SU-DHL-6 (cell line): ENCODE results near the gene CASP3.

ENCODE experiments used
- H2AFZ ChIP-seq: fragments of 200-600 bp; sonication (generic); 2 replicates; pipeline ENCODE4 v1.6.1; 2014; ENCODE audit warnings: low read depth, mild to moderate bottlenecking, moderate library complexity, mixed read lengths, antibody characterized with exemption, low read length; ENCODE audit not compliant: severe bottlenecking
- H3F3A ChIP-seq: fragments of 200-600 bp; shearing (Covaris generic); 2 replicates; pipeline ENCODE4 v1.6.0; 2016; ENCODE audit warnings: antibody characterized with exemption, mild to moderate bottlenecking; ENCODE audit not compliant: insufficient read depth
- H3K27ac ChIP-seq: fragments of 200-600 bp; sonication (generic); 2 replicates; pipeline ENCODE4 v1.5.1; 2016; ENCODE audit warnings: low read depth, mild to moderate bottlenecking, low read length, moderate library complexity, mixed read lengths
- H3K27me3 ChIP-seq: fragments of 200-600 bp; sonication (generic), shearing (Covaris generic); 2 replicates; pipeline ENCODE4 v1.6.0; 2014; ENCODE audit warnings: mild to moderate bottlenecking, low read length
- H3K36me3 ChIP-seq: fragments of 200-600 bp; sonication (generic); 2 replicates; pipeline ENCODE4 v1.6.1; 2014; ENCODE audit warnings: mild to moderate bottlenecking, low read length, mixed read lengths
- H3K4me2 ChIP-seq: fragments of 300-600, 200-600 bp; shearing (Covaris generic), sonication (generic); 2 replicates; pipeline ENCODE4 v1.6.0; 2014; ENCODE audit warnings: low read length, low read depth, mild to moderate bottlenecking; ENCODE audit not compliant: poor library complexity, severe bottlenecking
- H3K4me3 ChIP-seq: fragments of 200-600 bp; sonication (generic); 2 replicates; pipeline ENCODE4 v1.5.1; 2014; ENCODE audit warnings: antibody characterized with exemption, low read length, mild to moderate bottlenecking, mixed read lengths; ENCODE audit not compliant: insufficient read depth, poor library complexity, severe bottlenecking
- H3K79me2 ChIP-seq: fragments of 200-600 bp; sonication (generic); 2 replicates; pipeline ENCODE4 v1.6.1; 2014; ENCODE audit warnings: mild to moderate bottlenecking, low read length, moderate library complexity; ENCODE audit not compliant: insufficient read depth
- H3K9ac ChIP-seq: fragments of 200-600 bp; sonication (generic); 2 replicates; pipeline ENCODE4 v1.7.0; 2014; ENCODE audit warnings: mild to moderate bottlenecking, low read length
- H3K9me2 ChIP-seq: fragments of 200-600 bp; sonication (generic); replicated peaks from 2 replicates; pipeline ENCODE4 v1.6.1; 2014; ENCODE audit warnings: low read length; ENCODE audit not compliant: insufficient read depth
- H3K9me3 ChIP-seq: fragments of 200-600 bp; sonication (generic); 2 replicates; pipeline ENCODE4 v1.6.1; 2014; ENCODE audit warnings: low read length, mixed read lengths; ENCODE audit not compliant: insufficient read depth
- H4K20me1 ChIP-seq: fragments of 200-600 bp; sonication (generic); 2 replicates; pipeline ENCODE4 v1.6.1; 2014; ENCODE audit warnings: low read depth, mild to moderate bottlenecking, antibody characterized with exemption, low read length, moderate library complexity, mixed read lengths
- EZH2phosphoT487 ChIP-seq: fragments of 200-600 bp; sonication (generic), shearing (Covaris generic); conservative IDR thresholded peaks from 2 replicates; pipeline ENCODE4 v1.6.1; 2018; ENCODE audit warnings: mild to moderate bottlenecking, antibody characterized with exemption, low read length, moderate library complexity, mixed read lengths
- TF ChIP-seq, protein P1 (sequence below): fragments of 200-600 bp; sonication (generic); IDR thresholded peaks from one replicate; pipeline ENCODE4 v1.5.1; 2017; ENCODE audit warnings: antibody characterized with exemption, mild to moderate bottlenecking, low read length, moderate library complexity; ENCODE audit not compliant: insufficient read depth, poor library complexity, severe bottlenecking

Gene CASP3

DNA sequence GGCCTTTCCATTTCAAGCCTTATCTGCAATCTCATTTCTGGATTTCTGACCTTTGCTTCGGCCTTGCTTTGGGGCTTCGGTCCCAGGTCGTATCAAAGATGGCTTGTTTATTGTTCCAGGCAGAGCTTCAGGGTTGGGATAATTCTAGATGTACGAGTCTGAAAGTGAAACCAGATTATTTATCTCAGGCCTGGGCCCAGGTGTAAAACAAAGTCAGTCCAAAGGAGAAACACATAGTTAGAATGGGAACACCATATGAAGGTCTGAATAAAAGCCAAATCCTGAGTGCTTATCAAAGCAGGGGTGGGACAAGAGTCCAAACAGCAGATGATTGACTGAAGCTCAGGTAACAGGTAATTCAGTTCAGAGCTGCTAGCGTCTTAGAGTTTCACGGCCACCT, 17.4 kb upstream of the CASP3 start:
- 0 out of 2 replicates have a peak, but pooled peaks cover 5% of the 10 kb centered on the region for H3F3A ChIP-seq
- no peak overlapping the region for H2AFZ ChIP-seq
- H3K27ac ChIP-seq, result no peak overlapping the region
- H3K4me3 ChIP-seq, result no peak overlapping the region
- H3K36me3 ChIP-seq, result no peaks in the 10 kb centered on the region
- no peaks in the 10 kb centered on the region for H3K79me2 ChIP-seq
- H3K9me2 ChIP-seq, result no peaks in the 10 kb centered on the region
- H3K9ac ChIP-seq, result no peak overlapping the region
- no peaks in the 10 kb centered on the region for H4K20me1 ChIP-seq
- TF ChIP-seq, protein P1, sequence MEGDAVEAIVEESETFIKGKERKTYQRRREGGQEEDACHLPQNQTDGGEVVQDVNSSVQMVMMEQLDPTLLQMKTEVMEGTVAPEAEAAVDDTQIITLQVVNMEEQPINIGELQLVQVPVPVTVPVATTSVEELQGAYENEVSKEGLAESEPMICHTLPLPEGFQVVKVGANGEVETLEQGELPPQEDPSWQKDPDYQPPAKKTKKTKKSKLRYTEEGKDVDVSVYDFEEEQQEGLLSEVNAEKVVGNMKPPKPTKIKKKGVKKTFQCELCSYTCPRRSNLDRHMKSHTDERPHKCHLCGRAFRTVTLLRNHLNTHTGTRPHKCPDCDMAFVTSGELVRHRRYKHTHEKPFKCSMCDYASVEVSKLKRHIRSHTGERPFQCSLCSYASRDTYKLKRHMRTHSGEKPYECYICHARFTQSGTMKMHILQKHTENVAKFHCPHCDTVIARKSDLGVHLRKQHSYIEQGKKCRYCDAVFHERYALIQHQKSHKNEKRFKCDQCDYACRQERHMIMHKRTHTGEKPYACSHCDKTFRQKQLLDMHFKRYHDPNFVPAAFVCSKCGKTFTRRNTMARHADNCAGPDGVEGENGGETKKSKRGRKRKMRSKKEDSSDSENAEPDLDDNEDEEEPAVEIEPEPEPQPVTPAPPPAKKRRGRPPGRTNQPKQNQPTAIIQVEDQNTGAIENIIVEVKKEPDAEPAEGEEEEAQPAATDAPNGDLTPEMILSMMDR, result no peak
- no peak for TF ChIP-seq EZH2phosphoT487
- H3K4me2 ChIP-seq, result no peak overlapping the region
- no peaks in the 10 kb centered on the region for H3K9me3 ChIP-seq
- H3K27me3 ChIP-seq, result no peaks in the 10 kb centered on the region

DNA sequence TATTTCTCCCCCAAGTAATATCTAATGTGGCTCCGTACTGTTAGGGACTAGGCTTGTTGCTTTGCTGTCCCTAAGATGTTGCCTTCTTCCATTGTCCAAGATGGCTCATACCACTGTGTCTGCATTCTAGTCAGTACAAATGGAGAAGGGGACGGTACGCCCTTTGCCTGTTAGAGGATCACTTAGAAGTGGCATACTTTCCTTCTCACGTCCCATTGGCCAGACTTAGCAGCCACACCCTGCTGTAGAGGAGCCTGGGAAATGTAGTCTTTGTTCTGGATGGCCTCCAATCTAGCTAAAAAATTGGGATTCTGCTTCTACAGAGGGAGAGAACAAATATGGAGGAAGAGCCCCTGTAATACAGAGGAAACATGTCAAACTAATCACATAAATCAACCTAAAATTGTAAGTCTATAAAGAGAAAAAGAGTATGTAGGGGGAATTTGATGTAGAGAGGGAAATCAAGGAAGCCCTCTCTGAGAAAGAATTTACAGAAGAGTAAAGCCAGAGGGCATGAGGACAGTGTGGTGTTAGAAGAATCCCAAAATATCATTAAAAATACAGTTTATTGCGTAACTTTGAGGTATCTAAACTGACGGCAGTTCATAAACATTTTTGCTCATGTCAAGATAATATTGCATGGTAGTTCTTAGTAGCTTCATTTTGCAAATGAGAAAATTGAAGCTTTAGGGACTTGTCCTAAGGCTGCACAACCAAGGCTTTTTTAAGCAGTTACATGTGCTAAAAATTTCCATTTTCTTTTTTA, 15.4 kb upstream of the CASP3 start:
- no peak overlapping the region for H3K4me2 ChIP-seq
- 0 out of 2 replicates have a peak, but pooled peaks cover 6% of the 10 kb centered on the region for H3K36me3 ChIP-seq
- TF ChIP-seq, protein P1, result no peak
- no peak for TF ChIP-seq EZH2phosphoT487
- no peak overlapping the region for H3K9ac ChIP-seq
- H4K20me1 ChIP-seq, result no peaks in the 10 kb centered on the region
- no peaks in the 10 kb centered on the region for H3K9me2 ChIP-seq
- H2AFZ ChIP-seq, result no peak overlapping the region
- 0 out of 2 replicates have a peak, but pooled peaks cover 7% of the 10 kb centered on the region for H3F3A ChIP-seq
- H3K9me3 ChIP-seq, result no peaks in the 10 kb centered on the region
- H3K79me2 ChIP-seq, result no peaks in the 10 kb centered on the region
- no peak overlapping the region for H3K4me3 ChIP-seq
- H3K27me3 ChIP-seq, result no peaks in the 10 kb centered on the region
- no peak overlapping the region for H3K27ac ChIP-seq

DNA sequence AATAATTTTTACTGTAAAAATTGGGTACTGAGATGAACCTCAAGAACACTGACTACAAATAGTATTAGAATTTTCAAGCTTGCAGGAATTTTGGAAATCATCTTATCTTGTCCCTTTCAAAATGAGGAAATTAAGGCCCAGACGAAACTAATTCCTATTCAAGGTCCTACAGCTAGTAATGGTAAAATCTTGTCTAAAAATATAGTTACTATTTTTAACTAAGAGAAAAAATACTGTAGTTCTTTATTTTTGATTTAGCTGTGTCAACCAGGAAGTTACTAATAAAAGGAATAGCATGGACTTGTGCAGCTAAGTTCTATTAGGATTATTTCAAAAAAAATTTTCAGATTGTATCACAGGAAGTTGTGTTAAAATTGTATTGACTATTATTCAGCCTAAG, 13.0 kb upstream of the CASP3 start:
- H3K27me3 ChIP-seq, result no peaks in the 10 kb centered on the region
- no peak overlapping the region for H3K4me2 ChIP-seq
- no peaks in the 10 kb centered on the region for H3K9me2 ChIP-seq
- 0 out of 2 replicates have a peak, but pooled peaks cover 6% of the 10 kb centered on the region for H3K36me3 ChIP-seq
- H4K20me1 ChIP-seq, result no peaks in the 10 kb centered on the region
- peaks cover 12% of the 10 kb centered on the region; the same call in 1 of the 2 replicates for H3F3A ChIP-seq
- H3K9ac ChIP-seq, result no peak overlapping the region
- no peaks in the 10 kb centered on the region for H3K9me3 ChIP-seq
- TF ChIP-seq, protein P1, result no peak
- TF ChIP-seq EZH2phosphoT487, result no peak
- no peak overlapping the region for H3K4me3 ChIP-seq
- no peaks in the 10 kb centered on the region for H3K79me2 ChIP-seq
- H2AFZ ChIP-seq, result no peak overlapping the region
- no peak overlapping the region for H3K27ac ChIP-seq
